DOHH2 (cell line): Measurements from ENCODE around the gene AGO3.

ENCODE experiments used
- H3F3A ChIP-seq: fragments of 200-600 bp; sonication (generic), shearing (Covaris generic); 2 replicates; pipeline ENCODE4 v1.6.0; 2016; ENCODE audit warnings: antibody characterized with exemption, mild to moderate bottlenecking; ENCODE audit not compliant: control insufficient read depth, insufficient read depth
- H3K27ac ChIP-seq: fragments of 200-600 bp; sonication (generic); 2 replicates; pipeline ENCODE4 v1.5.1; 2014; ENCODE audit warnings: low read depth, mild to moderate bottlenecking, low read length, moderate library complexity
- H3K27me3 ChIP-seq: fragments of 200-600 bp; sonication (generic); 2 replicates; pipeline ENCODE4 v1.6.1; 2014; ENCODE audit warnings: mild to moderate bottlenecking, low read length, mixed read lengths; ENCODE audit not compliant: control insufficient read depth
- H3K36me3 ChIP-seq: fragments of 200-600 bp; sonication (generic); 2 replicates; pipeline ENCODE4 v1.6.1; 2014; ENCODE audit warnings: mild to moderate bottlenecking, low read length, moderate library complexity, mixed read lengths; ENCODE audit not compliant: control insufficient read depth
- H3K4me1 ChIP-seq: fragments of 200-600 bp; sonication (generic); 2 replicates; pipeline ENCODE4 v1.6.1; 2014; ENCODE audit warnings: mild to moderate bottlenecking, low read length, mixed read lengths; ENCODE audit not compliant: control insufficient read depth
- H3K4me2 ChIP-seq: fragments of 200-600 bp; sonication (generic); 2 replicates; pipeline ENCODE4 v1.6.0; 2014; ENCODE audit warnings: mild to moderate bottlenecking, low read length, moderate library complexity
- H3K4me3 ChIP-seq: fragments of 200-600 bp; sonication (generic); 2 replicates; pipeline ENCODE4 v1.5.1; 2014; ENCODE audit warnings: mild to moderate bottlenecking, low read length, mixed read lengths
- H3K79me2 ChIP-seq: fragments of 200-600 bp; sonication (generic); 2 replicates; pipeline ENCODE4 v1.6.1; 2014; ENCODE audit warnings: mild to moderate bottlenecking, low read length, mixed read lengths; ENCODE audit not compliant: control insufficient read depth
- H3K9me2 ChIP-seq: fragments of 200-600 bp; sonication (generic); replicated peaks from 2 replicates; pipeline ENCODE4 v1.6.1; 2014; ENCODE audit warnings: mild to moderate bottlenecking, low read length, mixed read lengths; ENCODE audit not compliant: control insufficient read depth
- H3K9me3 ChIP-seq: fragments of 200-600 bp; sonication (generic); 2 replicates; pipeline ENCODE4 v1.6.1; 2014; ENCODE audit warnings: antibody characterized with exemption, low read length, mixed read lengths; ENCODE audit not compliant: control insufficient read depth, insufficient read depth
- H4K20me1 ChIP-seq: fragments of 200-600 bp; sonication (generic); 2 replicates; pipeline ENCODE4 v1.6.0; 2014; ENCODE audit warnings: low read depth, mild to moderate bottlenecking, antibody characterized with exemption, low read length, moderate library complexity; ENCODE audit not compliant: control insufficient read depth, insufficient read depth
- EZH2phosphoT487 ChIP-seq: fragments of 200-600 bp; sonication (generic); IDR thresholded peaks from 2 replicates; pipeline ENCODE4 v1.6.1; 2017; ENCODE audit warnings: borderline replicate concordance, mild to moderate bottlenecking, antibody characterized with exemption, low read length, moderate library complexity, mixed read lengths
- TF ChIP-seq, protein P1 (sequence below): fragments of 200-600 bp; sonication (generic); IDR thresholded peaks from one replicate; pipeline ENCODE4 v1.5.1; 2014; ENCODE audit warnings: antibody characterized with exemption, mild to moderate bottlenecking, low read depth, low read length; ENCODE audit not compliant: poor library complexity, severe bottlenecking

Gene AGO3

DNA sequence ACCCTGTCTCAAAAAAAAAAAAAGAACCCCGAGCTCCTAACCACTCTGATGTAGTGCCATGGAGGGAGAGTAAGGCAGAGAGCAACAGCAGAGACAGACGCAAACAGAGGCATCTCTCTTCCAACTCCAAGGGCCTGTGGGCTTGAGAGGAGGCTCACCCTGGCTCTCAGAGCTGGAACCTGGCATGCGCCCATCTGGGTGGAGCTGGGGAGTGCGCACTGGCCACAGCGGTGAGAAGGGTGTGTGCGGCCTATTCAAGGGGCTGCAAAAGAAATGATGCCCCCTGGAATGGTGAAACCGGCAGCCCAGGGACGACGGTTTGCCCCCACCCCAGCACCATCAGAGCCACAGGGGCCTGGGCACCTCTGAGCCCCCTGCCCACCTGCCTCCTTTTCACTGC, 176.5 kb downstream of the AGO3 start:
- H3K4me1 ChIP-seq, result no peaks in the 10 kb centered on the region
- no peak for TF ChIP-seq EZH2phosphoT487
- H3K4me3 ChIP-seq, result no peak overlapping the region
- H3K9me2 ChIP-seq, result no peaks in the 10 kb centered on the region
- no peaks in the 10 kb centered on the region for H3K9me3 ChIP-seq
- no peak overlapping the region for H3K4me2 ChIP-seq
- H3K79me2 ChIP-seq, result no peaks in the 10 kb centered on the region
- no peaks in the 10 kb centered on the region for H3K36me3 ChIP-seq
- no peaks in the 10 kb centered on the region for H4K20me1 ChIP-seq
- H3F3A ChIP-seq, result no peaks in the 10 kb centered on the region
- H3K27me3 ChIP-seq, result no peaks in the 10 kb centered on the region
- no peak overlapping the region for H3K27ac ChIP-seq

DNA sequence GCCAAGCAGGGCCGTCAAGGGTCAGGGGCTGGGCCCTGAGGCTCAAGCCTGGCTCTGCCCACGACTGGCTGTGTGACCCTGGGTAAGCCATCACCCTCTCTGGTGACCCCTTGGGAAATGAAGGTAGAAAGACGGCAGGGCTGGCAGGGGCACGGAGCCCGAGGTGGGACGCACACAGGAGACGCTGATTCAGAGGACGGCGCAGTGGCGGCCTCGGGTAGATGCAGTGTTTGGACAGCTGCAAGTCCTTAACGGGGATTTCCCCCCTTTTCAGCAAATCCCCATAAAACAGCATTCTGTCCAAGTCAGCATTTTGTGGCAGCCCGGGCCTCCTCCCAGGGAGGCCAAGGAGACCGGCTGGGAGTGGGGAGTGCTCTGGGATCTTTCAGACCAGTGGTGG, 177.4 kb downstream of the AGO3 start:
- no peaks in the 10 kb centered on the region for H4K20me1 ChIP-seq
- no peaks in the 10 kb centered on the region for H3K27me3 ChIP-seq
- H3F3A ChIP-seq, result no peaks in the 10 kb centered on the region
- H3K79me2 ChIP-seq, result no peaks in the 10 kb centered on the region
- no peaks in the 10 kb centered on the region for H3K36me3 ChIP-seq
- no peaks in the 10 kb centered on the region for H3K4me1 ChIP-seq
- TF ChIP-seq EZH2phosphoT487, result no peak
- TF ChIP-seq, protein P1, sequence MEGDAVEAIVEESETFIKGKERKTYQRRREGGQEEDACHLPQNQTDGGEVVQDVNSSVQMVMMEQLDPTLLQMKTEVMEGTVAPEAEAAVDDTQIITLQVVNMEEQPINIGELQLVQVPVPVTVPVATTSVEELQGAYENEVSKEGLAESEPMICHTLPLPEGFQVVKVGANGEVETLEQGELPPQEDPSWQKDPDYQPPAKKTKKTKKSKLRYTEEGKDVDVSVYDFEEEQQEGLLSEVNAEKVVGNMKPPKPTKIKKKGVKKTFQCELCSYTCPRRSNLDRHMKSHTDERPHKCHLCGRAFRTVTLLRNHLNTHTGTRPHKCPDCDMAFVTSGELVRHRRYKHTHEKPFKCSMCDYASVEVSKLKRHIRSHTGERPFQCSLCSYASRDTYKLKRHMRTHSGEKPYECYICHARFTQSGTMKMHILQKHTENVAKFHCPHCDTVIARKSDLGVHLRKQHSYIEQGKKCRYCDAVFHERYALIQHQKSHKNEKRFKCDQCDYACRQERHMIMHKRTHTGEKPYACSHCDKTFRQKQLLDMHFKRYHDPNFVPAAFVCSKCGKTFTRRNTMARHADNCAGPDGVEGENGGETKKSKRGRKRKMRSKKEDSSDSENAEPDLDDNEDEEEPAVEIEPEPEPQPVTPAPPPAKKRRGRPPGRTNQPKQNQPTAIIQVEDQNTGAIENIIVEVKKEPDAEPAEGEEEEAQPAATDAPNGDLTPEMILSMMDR, result no peak
- H3K4me2 ChIP-seq, result no peak overlapping the region
- no peak overlapping the region for H3K4me3 ChIP-seq
- H3K9me3 ChIP-seq, result no peaks in the 10 kb centered on the region
- no peak overlapping the region for H3K27ac ChIP-seq
- H3K9me2 ChIP-seq, result no peaks in the 10 kb centered on the region

DNA sequence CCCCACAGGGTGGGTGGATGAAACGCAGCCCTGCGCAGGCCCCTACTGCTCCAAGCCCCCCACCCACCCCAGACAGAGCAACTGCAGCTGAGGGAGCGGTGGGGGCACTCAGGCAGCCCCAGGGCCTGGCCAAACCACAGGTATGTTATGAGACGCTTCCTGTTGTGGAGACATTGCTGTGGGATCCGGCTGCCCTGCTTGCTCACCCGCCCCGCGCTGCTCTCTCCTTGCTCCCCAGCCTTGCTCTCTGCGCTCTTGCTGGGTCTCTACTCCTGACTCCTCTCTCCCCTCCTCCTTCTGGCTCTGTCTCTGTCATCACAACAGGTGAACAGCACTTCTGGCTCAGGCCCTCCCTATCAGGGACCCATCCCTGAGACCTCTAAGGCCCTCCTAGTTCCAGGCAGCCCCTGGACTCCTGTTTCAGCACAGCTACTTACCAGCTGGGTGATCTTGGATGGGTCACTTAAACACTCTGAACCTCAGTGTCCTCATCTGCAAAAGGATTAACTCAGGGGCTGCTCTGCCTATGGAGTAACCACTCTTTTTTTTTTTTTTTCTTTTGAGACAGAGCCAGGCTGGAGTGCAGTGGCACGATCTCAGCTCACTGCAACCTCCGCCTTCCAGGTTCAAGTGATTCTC, 178.3 kb downstream of the AGO3 start:
- no peak for TF ChIP-seq EZH2phosphoT487
- TF ChIP-seq, protein P1, result no peak
- Histone ChIP-seq H3K4me3 (no peak overlapping the region), H3F3A (no peaks in the 10 kb centered on the region), H3K79me2 (no peaks in the 10 kb centered on the region), H3K9me3 (no peaks in the 10 kb centered on the region), H3K36me3 (no peaks in the 10 kb centered on the region), H3K27ac (no peak overlapping the region), H3K9me2 (no peaks in the 10 kb centered on the region), H3K4me2 (no peak overlapping the region), H3K27me3 (no peaks in the 10 kb centered on the region), H4K20me1 (no peaks in the 10 kb centered on the region), H3K4me1 (peaks cover 5% of the 10 kb centered on the region)

DNA sequence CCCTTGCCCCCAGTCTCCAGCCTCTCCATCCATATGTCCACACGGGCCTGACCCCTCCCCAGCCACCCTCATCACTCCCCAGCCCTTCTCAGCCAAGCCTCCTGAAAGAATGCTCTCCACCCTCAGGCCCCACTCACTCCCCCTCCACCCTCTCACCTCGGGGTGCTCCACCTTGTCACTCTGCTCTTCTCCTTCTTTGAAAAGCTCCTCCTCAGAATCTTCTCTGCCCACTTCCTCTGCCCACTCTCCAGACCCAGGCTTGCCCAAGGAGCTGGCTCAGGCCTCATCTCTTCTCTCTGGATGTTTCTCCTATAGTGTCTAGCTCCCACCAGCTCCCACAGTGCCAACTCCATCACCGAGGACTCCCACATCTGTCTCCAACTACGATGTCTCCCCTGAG, 180.2 kb downstream of the AGO3 start:
- Histone ChIP-seq H3K27me3 (no peaks in the 10 kb centered on the region), H3K9me2 (no peaks in the 10 kb centered on the region), H3K27ac (no peak overlapping the region), H3K4me1 (peaks cover 10% of the 10 kb centered on the region), H3K4me2 (no peak overlapping the region), H3K4me3 (no peak overlapping the region), H4K20me1 (no peaks in the 10 kb centered on the region), H3F3A (no peaks in the 10 kb centered on the region), H3K9me3 (no peaks in the 10 kb centered on the region), H3K79me2 (no peaks in the 10 kb centered on the region), H3K36me3 (no peaks in the 10 kb centered on the region)
- no peak for TF ChIP-seq EZH2phosphoT487
- TF ChIP-seq, protein P1, result no peak
